ENCODE data around the gene IL1RAPL1. TPM values are rescaled to one million over a fixed set of nuclear protein-coding genes. Genes with fewer than 3 reads are reported as not detected.

The IL1RAPL1 gene
- total RNA-seq, 1 donor from 2014 or later, result 2.7 TPM

GRCh38 chrX:29044423-29045184 is 457.4 kb downstream of the IL1RAPL1 start:
- H3K27ac Mint-ChIP-seq (ENCODE audit: unreplicated experiment), result no peak overlapping the region
- no peaks in the 10 kb centered on the region for H3K36me3 Mint-ChIP-seq (ENCODE audit: low read depth)
- H3K9me3 Mint-ChIP-seq, result no peaks in the 10 kb centered on the region
- H3K4me1 Mint-ChIP-seq, result peaks cover 7% of the 10 kb centered on the region
- no peak overlapping the region for H3K4me3 Mint-ChIP-seq
- no peak for DNase-seq (ENCODE audit: low read depth, low spot score)
- TF ChIP-seq CTCF (conservative IDR thresholded peaks at IDR 0.05), result peak; percentile 48
- H3K27me3 Mint-ChIP-seq (ENCODE audit: low read depth), result no peaks in the 10 kb centered on the region

DNA sequence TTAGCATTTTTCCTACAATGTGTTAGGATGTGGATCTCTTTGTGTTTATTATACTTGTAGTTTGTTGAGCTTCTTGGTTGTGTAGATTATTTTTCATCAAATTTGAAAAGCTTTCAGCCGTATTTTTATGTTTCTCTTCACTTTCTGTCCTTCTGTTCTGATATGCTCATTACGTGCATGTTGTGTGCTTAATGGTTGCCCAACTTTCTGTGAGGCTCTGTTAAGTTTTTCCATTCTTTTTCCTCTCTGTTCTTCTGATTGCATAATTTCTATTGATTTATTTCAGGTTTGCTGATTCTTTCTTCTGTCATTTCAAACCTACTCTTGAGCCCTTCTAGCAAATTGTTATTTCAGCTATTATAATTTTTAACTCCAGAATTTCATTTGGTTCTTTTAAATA is 478.2 kb downstream of the IL1RAPL1 start:
- Mint-ChIP-seq H3K36me3 (ENCODE audit: low read depth) (peaks cover 3% of the 10 kb centered on the region), H3K27ac (ENCODE audit: unreplicated experiment) (no peak overlapping the region), H3K4me3 (no peak overlapping the region), H3K27me3 (ENCODE audit: low read depth) (no peaks in the 10 kb centered on the region), H3K4me1 (peaks cover 11% of the 10 kb centered on the region), H3K9me3 (peaks cover 5% of the 10 kb centered on the region)
- no peak for TF ChIP-seq CTCF (conservative IDR thresholded peaks at IDR 0.05)
- DNase-seq (ENCODE audit: low read depth, low spot score), result no peak

GRCh38 chrX:29066516-29066915 is 479.3 kb downstream of the IL1RAPL1 start:
- H3K27me3 Mint-ChIP-seq (ENCODE audit: low read depth), result no peaks in the 10 kb centered on the region
- DNase-seq (ENCODE audit: low read depth, low spot score), result no peak
- TF ChIP-seq CTCF (conservative IDR thresholded peaks at IDR 0.05), result no peak

GRCh38 chrX:29067351-29067750 is 480.1 kb downstream of the IL1RAPL1 start:
- no peak for DNase-seq (ENCODE audit: low read depth, low spot score)
- Mint-ChIP-seq H3K9me3 (peaks cover 5% of the 10 kb centered on the region), H3K36me3 (ENCODE audit: low read depth) (peaks cover 3% of the 10 kb centered on the region), H3K27ac (ENCODE audit: unreplicated experiment) (no peak overlapping the region), H3K27me3 (ENCODE audit: low read depth) (no peaks in the 10 kb centered on the region), H3K4me3 (no peak overlapping the region), H3K4me1 (peaks cover 11% of the 10 kb centered on the region)
- TF ChIP-seq CTCF (conservative IDR thresholded peaks at IDR 0.05), result no peak

More at GRCh38 chrX:29066516-29066915, 479.3 kb downstream of the IL1RAPL1 start:
- Mint-ChIP-seq H3K27ac (ENCODE audit: unreplicated experiment) (peak overlapping the region; percentile 8), H3K9me3 (peaks cover 5% of the 10 kb centered on the region), H3K4me3 (no peak overlapping the region), H3K36me3 (ENCODE audit: low read depth) (peaks cover 3% of the 10 kb centered on the region), H3K4me1 (peaks cover 11% of the 10 kb centered on the region)

GRCh38 chrX:29071525-29072320 is 484.5 kb downstream of the IL1RAPL1 start:
- no peak for TF ChIP-seq CTCF (conservative IDR thresholded peaks at IDR 0.05)
- Mint-ChIP-seq H3K9me3 (no peaks in the 10 kb centered on the region), H3K27me3 (ENCODE audit: low read depth) (no peaks in the 10 kb centered on the region), H3K4me1 (peaks cover 11% of the 10 kb centered on the region), H3K27ac (ENCODE audit: unreplicated experiment) (no peak overlapping the region), H3K36me3 (ENCODE audit: low read depth) (no peaks in the 10 kb centered on the region), H3K4me3 (no peak overlapping the region)
- no peak for DNase-seq (ENCODE audit: low read depth, low spot score)
